ENCODE results near the gene RAI14.
"Not testable (repeated sequence)": the region's sequence is repeated elsewhere in the genome, so short reads cannot be mapped to it uniquely, and the experiment has no call there.

RAI14 gene

DNA sequence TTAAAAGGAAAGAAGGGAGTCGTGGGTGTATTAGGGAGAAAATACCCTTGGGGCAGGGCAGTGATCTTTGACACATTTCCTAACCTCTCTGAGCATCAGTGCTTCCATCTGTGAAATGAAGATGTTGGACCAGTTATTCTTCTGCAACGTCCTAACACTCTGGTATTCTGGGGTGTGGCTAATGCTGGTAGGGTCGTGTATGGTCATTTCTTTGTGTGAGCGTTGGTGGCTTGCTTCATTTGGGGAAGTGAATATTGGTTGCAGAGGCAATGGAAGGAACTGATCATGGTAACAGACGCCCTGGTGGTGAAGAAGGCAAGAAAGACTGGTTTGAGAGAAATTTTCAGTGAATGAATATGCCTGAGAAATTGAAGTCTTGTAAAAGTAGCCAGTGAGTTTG lies 114.9 kb downstream of the RAI14 start:
- ChIA-PET CTCF (no interaction called here), POLR2A (no interaction called here)
- TF ChIP-seq ZNF384 (IDR thresholded peaks at IDR 0.05) (no peak), FOXA1 (IDR thresholded peaks at IDR 0.05) (no peak), NFRKB (IDR thresholded peaks at IDR 0.05) (no peak), SP1 (IDR thresholded peaks at IDR 0.05) (no peak), ARNT (IDR thresholded peaks at IDR 0.05) (no peak), FOXM1 (IDR thresholded peaks at IDR 0.05; ENCODE audit: borderline replicate concordance) (no peak), HDGF (IDR thresholded peaks at IDR 0.05; ENCODE audit: borderline replicate concordance) (no peak), BHLHE40 (IDR thresholded peaks at IDR 0.05; ENCODE audit: borderline replicate concordance) (no peak), SUZ12 (IDR thresholded peaks at IDR 0.05) (no peak), TARDBP (IDR thresholded peaks at IDR 0.05) (no peak), LEF1 (IDR thresholded peaks at IDR 0.05; ENCODE audit: borderline replicate concordance) (no peak), CTBP1 (IDR thresholded peaks at IDR 0.05; ENCODE audit: borderline replicate concordance) (no peak), FOXK2 (IDR thresholded peaks at IDR 0.05) (no peak), ELF4 (IDR thresholded peaks at IDR 0.05) (no peak), L3MBTL2 (conservative IDR thresholded peaks at IDR 0.05) (no peak)
- TF ChIP-seq, protein P1, sequence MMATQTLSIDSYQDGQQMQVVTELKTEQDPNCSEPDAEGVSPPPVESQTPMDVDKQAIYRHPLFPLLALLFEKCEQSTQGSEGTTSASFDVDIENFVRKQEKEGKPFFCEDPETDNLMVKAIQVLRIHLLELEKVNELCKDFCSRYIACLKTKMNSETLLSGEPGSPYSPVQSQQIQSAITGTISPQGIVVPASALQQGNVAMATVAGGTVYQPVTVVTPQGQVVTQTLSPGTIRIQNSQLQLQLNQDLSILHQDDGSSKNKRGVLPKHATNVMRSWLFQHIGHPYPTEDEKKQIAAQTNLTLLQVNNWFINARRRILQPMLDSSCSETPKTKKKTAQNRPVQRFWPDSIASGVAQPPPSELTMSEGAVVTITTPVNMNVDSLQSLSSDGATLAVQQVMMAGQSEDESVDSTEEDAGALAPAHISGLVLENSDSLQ (IDR thresholded peaks at IDR 0.05), result no peak
- no peak for DNase-seq (ENCODE audit: extremely low spot score)

DNA sequence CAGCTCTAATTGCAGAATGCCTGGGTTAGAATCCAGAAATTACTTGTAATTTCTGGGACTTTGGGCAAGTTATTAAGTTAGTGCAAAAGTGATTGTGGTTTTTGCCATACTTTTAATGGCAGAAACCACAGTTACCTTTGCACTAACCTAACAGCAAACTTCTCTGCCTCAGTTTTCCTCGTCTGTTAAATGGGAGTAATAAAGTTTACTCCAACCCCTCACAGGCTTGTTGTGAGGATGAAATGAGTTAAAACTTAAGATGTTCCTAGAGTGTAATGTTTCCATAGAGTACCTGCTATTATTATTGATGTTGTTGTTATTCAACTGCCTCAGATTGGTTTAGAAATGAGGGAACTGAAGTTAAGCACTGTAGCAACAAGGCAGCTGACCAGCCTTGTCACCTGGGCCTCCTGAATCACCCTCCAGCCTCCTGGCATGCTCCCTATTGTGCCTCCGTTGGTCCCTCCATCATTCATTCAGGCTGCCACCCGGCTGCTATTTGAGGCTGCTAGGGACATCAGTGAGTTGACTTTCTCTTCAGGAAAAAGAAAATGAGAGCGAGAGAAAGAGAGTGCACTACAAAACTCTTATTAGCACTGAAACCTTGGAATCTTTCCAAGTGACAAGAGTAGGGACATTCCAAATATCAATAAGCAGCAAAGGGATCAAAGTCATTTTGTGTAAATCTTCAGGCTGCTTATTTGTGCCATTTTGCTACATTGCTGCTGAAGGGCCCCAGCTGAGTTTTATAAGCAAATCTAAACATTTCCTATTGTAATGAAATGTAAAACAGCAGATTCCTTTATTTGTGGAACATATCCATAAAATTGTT lies 116.4 kb downstream of the RAI14 start:
- no peak for TF ChIP-seq HDGF (IDR thresholded peaks at IDR 0.05; ENCODE audit: borderline replicate concordance)
- TF ChIP-seq SP1 (IDR thresholded peaks at IDR 0.05), result no peak
- no peak for TF ChIP-seq SUZ12 (IDR thresholded peaks at IDR 0.05)
- no peak for TF ChIP-seq L3MBTL2 (conservative IDR thresholded peaks at IDR 0.05)
- no peak for TF ChIP-seq FOXM1 (IDR thresholded peaks at IDR 0.05; ENCODE audit: borderline replicate concordance)
- TF ChIP-seq FOXK2 (IDR thresholded peaks at IDR 0.05), result no peak
- TF ChIP-seq BHLHE40 (IDR thresholded peaks at IDR 0.05; ENCODE audit: borderline replicate concordance), result no peak
- TF ChIP-seq NFRKB (IDR thresholded peaks at IDR 0.05), result no peak
- TF ChIP-seq ZNF384 (IDR thresholded peaks at IDR 0.05), result no peak
- TF ChIP-seq ELF4 (IDR thresholded peaks at IDR 0.05), result no peak
- no peak for TF ChIP-seq CTBP1 (IDR thresholded peaks at IDR 0.05; ENCODE audit: borderline replicate concordance)
- no peak for TF ChIP-seq ARNT (IDR thresholded peaks at IDR 0.05)
- no peak for TF ChIP-seq TARDBP (IDR thresholded peaks at IDR 0.05)
- TF ChIP-seq, protein P1 (IDR thresholded peaks at IDR 0.05), result no peak
- TF ChIP-seq FOXA1 (IDR thresholded peaks at IDR 0.05), result no peak
- TF ChIP-seq LEF1 (IDR thresholded peaks at IDR 0.05; ENCODE audit: borderline replicate concordance), result no peak
- CTCF ChIA-PET, result no interaction called here
- POLR2A ChIA-PET, result no interaction called here
- no peak for DNase-seq (ENCODE audit: extremely low spot score)

DNA sequence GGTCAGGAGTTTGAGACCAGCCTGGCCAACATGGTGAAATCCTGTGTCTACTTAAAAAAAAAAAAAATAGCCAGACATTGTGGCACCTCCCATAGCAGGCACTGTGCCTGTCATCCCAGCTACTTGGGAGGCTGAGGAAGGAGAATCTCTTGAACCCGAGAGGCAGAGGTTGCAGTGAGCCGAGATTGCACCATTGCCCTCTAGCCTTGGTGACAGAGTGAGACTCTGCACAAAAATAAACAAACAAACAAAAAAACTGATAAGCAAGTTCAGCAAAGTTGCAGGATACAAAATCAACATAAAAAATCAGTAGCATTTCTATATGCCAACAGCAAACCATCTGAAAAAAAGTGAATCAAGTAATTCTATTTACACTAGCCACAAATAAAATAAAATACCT lies 118.0 kb downstream of the RAI14 start:
- POLR2A ChIA-PET, result no interaction called here
- CTCF ChIA-PET, result no interaction called here

DNA sequence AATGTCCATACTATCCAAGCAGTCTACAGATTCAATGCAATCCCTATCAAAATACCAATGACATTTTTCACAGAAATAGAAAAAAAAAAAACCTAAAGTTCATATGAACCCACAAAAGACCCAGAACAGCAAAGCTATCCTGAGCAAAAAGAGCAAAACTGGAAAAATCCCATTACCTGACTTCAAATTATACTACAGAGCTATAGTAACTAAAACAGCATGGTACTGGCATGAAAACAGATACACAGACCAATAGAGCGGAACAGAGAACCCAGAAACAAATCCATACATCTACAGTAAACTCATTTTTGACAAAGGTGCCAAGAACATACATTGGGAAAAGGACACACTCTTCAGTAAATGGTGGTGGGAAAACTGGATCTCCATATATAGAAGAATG lies 118.5 kb downstream of the RAI14 start:
- CTCF ChIA-PET; DNase-seq (ENCODE audit: extremely low spot score); POLR2A ChIA-PET: not testable (repeated sequence)

More for the DNA sequence above, 118.0 kb downstream of the RAI14 start:
- DNase-seq (ENCODE audit: extremely low spot score), result no peak
- TF ChIP-seq FOXK2 (IDR thresholded peaks at IDR 0.05), result no peak

DNA sequence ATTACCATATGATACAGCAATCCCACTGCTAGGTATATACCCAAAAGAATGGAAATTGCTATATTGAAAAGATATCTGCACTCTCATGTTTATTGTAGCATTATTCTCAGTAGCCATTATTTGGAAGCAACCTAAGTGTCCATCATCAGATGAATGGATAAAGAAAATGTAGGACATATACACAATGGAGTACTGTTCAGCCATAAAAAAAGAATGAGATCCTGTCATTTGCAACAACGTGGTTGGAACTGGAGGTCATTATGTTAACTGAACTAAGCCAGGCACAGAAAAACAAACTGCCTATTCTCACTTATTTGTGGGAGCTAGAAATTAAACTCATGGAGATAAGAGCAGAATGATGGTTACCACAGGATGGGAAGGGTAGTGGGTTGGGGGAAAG lies 119.8 kb downstream of the RAI14 start:
- TF ChIP-seq SP1 (IDR thresholded peaks at IDR 0.05), result no peak
- no peak for TF ChIP-seq ELF4 (IDR thresholded peaks at IDR 0.05)
- TF ChIP-seq ZNF384 (IDR thresholded peaks at IDR 0.05), result no peak
- no peak for TF ChIP-seq FOXA1 (IDR thresholded peaks at IDR 0.05)
- no peak for TF ChIP-seq LEF1 (IDR thresholded peaks at IDR 0.05; ENCODE audit: borderline replicate concordance)
- POLR2A ChIA-PET, result no interaction called here
- CTCF ChIA-PET, result no interaction called here
- no peak for DNase-seq (ENCODE audit: extremely low spot score)

DNA sequence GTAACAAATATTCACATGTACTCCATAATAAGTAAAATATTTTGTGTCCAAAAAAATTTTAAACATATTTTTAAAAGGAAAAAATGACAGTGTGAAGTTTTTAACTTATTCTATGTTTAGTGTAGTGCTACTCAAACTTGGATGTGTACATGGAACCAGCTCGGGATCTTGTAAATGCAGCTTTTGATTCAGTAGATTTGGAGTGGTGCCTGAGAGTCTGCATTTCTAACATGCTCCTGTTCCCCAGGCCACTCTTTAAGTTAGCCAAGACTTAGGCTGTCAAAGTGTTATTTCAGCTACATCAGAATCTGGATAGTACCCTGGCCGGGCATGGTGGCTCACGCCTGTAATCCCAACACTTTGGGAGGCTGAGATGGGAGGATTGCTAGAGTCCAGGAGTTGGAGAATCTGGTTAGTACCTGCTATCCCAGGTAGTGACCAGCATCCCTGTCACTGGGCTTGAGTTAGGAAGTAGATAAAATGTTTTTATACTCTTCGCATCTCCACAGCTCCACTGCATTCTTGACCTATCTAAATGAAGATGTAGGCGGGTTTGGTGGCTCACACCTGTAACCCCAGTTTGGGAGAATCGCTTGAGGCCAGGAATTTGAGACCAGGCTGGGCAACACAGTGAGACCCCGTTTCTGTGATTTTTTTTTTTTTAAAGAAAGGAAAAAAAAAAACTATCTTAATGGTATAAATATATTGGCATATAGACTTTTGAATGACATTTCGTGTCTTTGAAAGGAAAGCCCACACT lies 122.1 kb downstream of the RAI14 start:
- no peak for DNase-seq (ENCODE audit: extremely low spot score)
- TF ChIP-seq HDGF (IDR thresholded peaks at IDR 0.05; ENCODE audit: borderline replicate concordance), result no peak
- no peak for TF ChIP-seq ELF4 (IDR thresholded peaks at IDR 0.05)
- TF ChIP-seq FOXA1 (IDR thresholded peaks at IDR 0.05), result no peak
- no peak for TF ChIP-seq NFRKB (IDR thresholded peaks at IDR 0.05)
- no peak for TF ChIP-seq ARNT (IDR thresholded peaks at IDR 0.05)
- TF ChIP-seq L3MBTL2 (conservative IDR thresholded peaks at IDR 0.05), result no peak
- TF ChIP-seq FOXM1 (IDR thresholded peaks at IDR 0.05; ENCODE audit: borderline replicate concordance), result no peak
- TF ChIP-seq BHLHE40 (IDR thresholded peaks at IDR 0.05; ENCODE audit: borderline replicate concordance), result no peak
- no peak for TF ChIP-seq TARDBP (IDR thresholded peaks at IDR 0.05)
- TF ChIP-seq SP1 (IDR thresholded peaks at IDR 0.05), result no peak
- TF ChIP-seq FOXK2 (IDR thresholded peaks at IDR 0.05), result no peak
- no peak for TF ChIP-seq CTBP1 (IDR thresholded peaks at IDR 0.05; ENCODE audit: borderline replicate concordance)
- ChIA-PET CTCF (no interaction called here), POLR2A (no interaction called here)

DNA sequence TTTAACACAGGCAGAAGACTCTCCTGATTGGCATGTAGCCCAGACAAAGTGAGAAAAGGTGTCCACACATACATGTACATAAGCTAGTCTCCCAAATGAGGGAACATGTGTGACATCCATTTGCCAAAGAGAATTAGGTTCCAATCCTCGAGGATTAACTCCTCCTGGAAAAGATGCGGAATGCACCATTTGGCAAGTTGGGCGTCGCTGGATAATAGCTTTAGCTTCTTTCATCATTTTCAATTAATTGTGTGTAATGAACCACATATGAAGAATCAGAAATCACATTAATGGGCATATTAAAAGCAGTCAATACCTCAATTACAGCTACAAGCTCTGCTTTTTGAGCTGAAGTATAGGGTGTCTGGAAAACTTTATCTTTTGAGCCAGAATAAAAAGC lies 127.8 kb downstream of the RAI14 start:
- CTCF ChIA-PET, result interaction anchor here (0.9 kb wide), 1 partner anchor 20 kb away, joined by 3 read pairs; no protein-coding TSS in a partner anchor
- POLR2A ChIA-PET; DNase-seq (ENCODE audit: extremely low spot score): not testable (repeated sequence)

Data from HEK293T (cell line).